Colonic mucosa (tissue), 4 donors: ENCODE results near the gene ACTG2. TPM values are rescaled to one million over a fixed set of nuclear protein-coding genes. Genes with fewer than 3 reads are reported as not detected.

Experiments
- DNase-seq: peaks from one replicate; pipeline ENCODE4 v3.0.0-alpha.2; 2020
- H3K27ac ChIP-seq: fragments of 200-600 bp; one replicate; pipeline ENCODE4 v1.8.0; 2021
- H3K27me3 ChIP-seq: fragments of 200-600 bp; one replicate; pipeline ENCODE4 v1.8.0; 2021
- H3K36me3 ChIP-seq: fragments of 200-600 bp; one replicate; pipeline ENCODE4 v1.8.0; 2021
- H3K4me1 ChIP-seq: fragments of 200-600 bp; one replicate; pipeline ENCODE4 v1.8.0; 2021; ENCODE audit warnings: mild to moderate bottlenecking
- H3K4me3 ChIP-seq: fragments of 200-600 bp; one replicate; pipeline ENCODE4 v1.8.0; 2021
- H3K9ac ChIP-seq, 2 donors: one replicate each; pipeline ENCODE4 v1.7.0; 2013; ENCODE audit warnings: control low read depth in 2 of 2, low read depth in 2 of 2, low read length in 2 of 2
- H3K9me3 ChIP-seq: fragments of 200-600 bp; one replicate; pipeline ENCODE4 v1.8.0; 2021
- CTCF ChIP-seq: fragments of 200-600 bp; IDR thresholded peaks from one replicate; pipeline ENCODE4 v1.8.0; 2022; ENCODE audit warnings: antibody characterized with exemption, mild to moderate bottlenecking
- intact Hi-C: fragments of 100-400 bp; cut with DNase I; formaldehyde crosslinking; loops from one replicate; pipeline ENCODE4 v1.14.1; 2022
- total RNA-seq, 2 donors: library from RNA; stranded (reverse); fragmentation: NEBNext Ultra II Directional in 1 of 2; extraction: Animal tissue kit (Norgen Biotek cat#: 25700) in 1 of 2; gene quantifications; one replicate each; pipeline ENCODE4 v1.2.1, GENCODE V29; 2021
- donor health status: healthy.
- donor health status: DM: no; HTN: no; CAD: no.
- donor health status: DM: no; HTN: no; CAD: no.

Gene ACTG2
- total RNA-seq, 2 donors from 2014 or later = 25.4 to 1,198 TPM

- DNase-seq = no peak
- H3K27ac ChIP-seq = no peak overlapping the region
- no peak overlapping the region for H3K9ac ChIP-seq
- intact Hi-C loops = no loop called here
- H3K4me1 ChIP-seq = no peaks in the 10 kb centered on the region
- H3K4me3 ChIP-seq = no peak overlapping the region
- no peaks in the 10 kb centered on the region for H3K27me3 ChIP-seq
- H3K36me3 ChIP-seq = peaks cover 20% of the 10 kb centered on the region
- H3K9me3 ChIP-seq = no peaks in the 10 kb centered on the region
- TF ChIP-seq CTCF = no peak
Measured at GRCh38 chr2:73855526-73855925, 37.3 kb upstream of the ACTG2 start.

DNA sequence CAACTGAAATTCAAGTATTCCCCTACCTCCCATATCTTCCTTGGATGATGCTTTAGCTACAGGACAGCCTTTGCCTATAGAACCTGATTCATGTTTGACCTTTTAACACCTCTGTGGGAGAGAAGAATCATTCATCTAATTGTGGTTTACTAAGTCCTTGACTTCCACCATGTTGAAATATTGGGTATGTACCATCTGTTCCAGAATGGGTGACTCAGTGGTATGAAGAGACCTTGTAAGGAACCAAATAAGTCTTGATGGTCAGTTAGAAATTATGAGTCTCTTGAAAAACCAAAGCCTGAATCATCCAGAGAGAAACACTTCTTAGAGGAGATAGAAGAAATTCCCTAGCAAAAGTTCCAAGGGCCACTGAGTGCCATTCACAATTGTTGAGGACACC is 36.6 kb upstream of the ACTG2 start:
- DNase-seq = no peak
- Histone ChIP-seq H3K4me3 (no peak overlapping the region), H3K27ac (no peak overlapping the region), H3K9ac (no peak overlapping the region), H3K27me3 (no peaks in the 10 kb centered on the region), H3K4me1 (no peaks in the 10 kb centered on the region), H3K9me3 (no peaks in the 10 kb centered on the region), H3K36me3 (peaks cover 20% of the 10 kb centered on the region)
- no peak for TF ChIP-seq CTCF
- intact Hi-C loops = no loop called here

- peaks cover 10% of the 10 kb centered on the region for H3K36me3 ChIP-seq
- no peak overlapping the region for H3K4me3 ChIP-seq
- intact Hi-C loops = no loop called here
- no peaks in the 10 kb centered on the region for H3K9me3 ChIP-seq
- H3K27ac ChIP-seq = no peak overlapping the region
- H3K27me3 ChIP-seq = no peaks in the 10 kb centered on the region
- H3K4me1 ChIP-seq = no peaks in the 10 kb centered on the region
- no peak for DNase-seq
- TF ChIP-seq CTCF = no peak
- no peak overlapping the region for H3K9ac ChIP-seq
Measured at GRCh38 chr2:73859721-73860586, 32.9 kb upstream of the ACTG2 start.

DNA sequence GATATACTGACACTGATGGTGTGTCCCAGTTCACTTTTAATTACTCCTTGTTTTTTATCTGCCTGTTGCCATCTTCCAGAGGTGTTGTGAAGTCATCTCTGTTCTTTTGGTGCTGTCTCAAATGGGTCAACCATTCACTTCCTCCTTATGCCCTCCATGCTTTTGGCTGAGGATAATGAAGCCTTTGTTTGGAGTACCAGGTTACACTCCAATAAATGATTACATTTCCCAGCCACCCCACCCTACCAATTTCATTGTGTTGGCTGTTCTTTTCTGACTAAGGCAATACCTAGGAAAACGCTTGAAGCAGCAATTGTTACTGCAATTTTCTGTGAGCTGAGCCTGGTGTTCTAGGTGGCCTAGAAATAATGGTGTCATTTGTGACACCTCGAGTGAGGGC is 29.8 kb upstream of the ACTG2 start:
- peak; percentile 36 for DNase-seq
- TF ChIP-seq CTCF = no peak
- Histone ChIP-seq H3K27me3 (no peaks in the 10 kb centered on the region), H3K27ac (no peak overlapping the region), H3K9ac (no peak overlapping the region), H3K9me3 (no peaks in the 10 kb centered on the region), H3K4me1 (no peaks in the 10 kb centered on the region), H3K4me3 (no peak overlapping the region), H3K36me3 (peaks cover 5% of the 10 kb centered on the region)
- intact Hi-C loops = no loop called here

- DNase-seq = no peak
- Histone ChIP-seq H3K27ac (no peak overlapping the region), H3K9me3 (no peaks in the 10 kb centered on the region), H3K4me3 (no peak overlapping the region), H3K36me3 (no peaks in the 10 kb centered on the region), H3K9ac (no peak overlapping the region), H3K4me1 (no peaks in the 10 kb centered on the region), H3K27me3 (no peaks in the 10 kb centered on the region)
- no peak for TF ChIP-seq CTCF
- intact Hi-C loops = no loop called here
Measured at GRCh38 chr2:73868204-73868978, 24.4 kb upstream of the ACTG2 start.
